OCI-M2 (cell line): ENCODE measurements around the gene CRYGC.
"Not testable (repeated sequence)": the region's sequence is repeated elsewhere in the genome, so short reads cannot be mapped to it uniquely, and the experiment has no call there.

Source experiments
- DNase-seq: peaks from one replicate; lab custom pipeline; 2025; ENCODE audit not compliant: unreplicated experiment; lab: John Stamatoyannopoulos, UW

CRYGC gene

DNA sequence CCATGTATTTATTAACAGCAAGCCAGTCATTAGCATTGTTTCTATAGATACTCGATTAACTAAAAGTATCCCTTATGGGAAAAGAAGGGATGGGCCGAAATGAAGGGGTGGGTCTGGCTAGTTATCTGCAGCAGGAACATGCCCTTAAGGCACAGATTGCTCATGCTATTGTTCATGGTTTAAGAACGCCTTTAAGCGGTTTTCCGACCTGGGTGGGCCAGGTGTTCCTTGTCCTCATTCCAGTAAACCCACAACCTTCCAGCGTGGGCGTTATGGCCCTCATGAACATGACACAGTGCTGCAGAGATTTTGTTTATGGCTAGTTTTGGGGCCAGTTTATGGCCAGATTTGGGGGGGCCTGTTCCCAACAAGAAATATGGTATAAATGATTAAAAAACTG, 8.7 kb upstream of the CRYGC start:
- not testable (repeated sequence) for DNase-seq

DNA sequence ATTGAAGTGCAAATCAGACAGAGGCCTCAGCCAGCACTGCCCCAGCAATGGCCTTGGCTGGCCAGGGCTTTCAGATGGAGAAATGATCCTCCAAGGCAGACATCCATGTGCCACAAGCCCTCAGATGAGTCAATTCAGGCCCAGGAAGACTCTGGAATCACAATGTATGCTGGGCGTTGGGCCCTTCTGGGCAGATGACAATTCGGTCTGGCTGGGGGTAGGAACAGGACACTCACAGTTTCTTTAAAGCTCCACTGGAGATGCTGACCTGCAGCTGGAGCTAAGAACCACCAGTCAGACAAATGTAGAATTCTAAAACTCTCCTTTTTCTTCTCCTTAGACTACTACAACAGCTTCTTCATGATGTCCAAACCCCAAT, 7.1 kb upstream of the CRYGC start:
- DNase-seq: no peak

DNA sequence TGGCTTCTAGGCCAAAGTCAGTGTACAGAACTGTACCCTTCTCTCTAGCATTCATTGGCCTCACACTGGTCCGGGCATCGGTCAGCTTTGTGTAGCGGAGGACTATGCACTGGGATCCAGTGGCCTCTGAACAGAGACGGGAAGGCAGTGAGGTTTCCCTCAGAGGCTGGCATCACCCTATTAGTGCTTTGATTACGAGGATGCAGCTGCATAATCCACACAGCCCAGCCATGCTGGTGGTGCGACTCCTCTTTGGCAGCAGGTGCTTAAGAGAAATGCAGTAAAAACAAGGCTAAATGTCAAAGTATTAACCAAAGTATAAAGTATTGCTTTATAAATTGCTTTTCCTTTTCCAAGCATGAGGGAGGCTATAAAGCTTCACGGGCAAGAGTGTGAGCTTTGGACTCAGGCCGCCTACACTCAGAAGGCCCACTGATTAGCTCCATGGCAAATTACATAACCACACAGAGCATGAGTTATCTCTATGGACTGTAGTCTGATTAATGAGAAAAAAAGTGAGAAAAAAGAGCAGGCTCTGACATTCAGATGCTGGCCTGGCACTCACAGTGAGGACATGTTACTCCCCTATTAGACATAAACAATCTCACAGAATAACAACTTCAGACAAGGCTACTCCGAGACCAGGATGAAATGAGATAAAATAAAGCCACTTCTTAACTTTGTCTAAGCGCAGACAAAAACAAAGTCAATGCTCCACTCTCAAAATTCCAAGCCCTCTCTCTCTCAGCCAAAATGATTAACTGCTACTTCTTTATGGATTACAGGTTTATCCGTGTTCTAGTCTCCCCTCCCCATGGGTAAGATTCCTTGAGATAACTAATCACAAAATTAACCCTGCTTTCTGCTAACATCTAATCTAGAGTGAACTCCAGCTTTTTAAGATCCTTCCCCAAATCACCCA, 6.4 kb upstream of the CRYGC start:
- no peak for DNase-seq

DNA sequence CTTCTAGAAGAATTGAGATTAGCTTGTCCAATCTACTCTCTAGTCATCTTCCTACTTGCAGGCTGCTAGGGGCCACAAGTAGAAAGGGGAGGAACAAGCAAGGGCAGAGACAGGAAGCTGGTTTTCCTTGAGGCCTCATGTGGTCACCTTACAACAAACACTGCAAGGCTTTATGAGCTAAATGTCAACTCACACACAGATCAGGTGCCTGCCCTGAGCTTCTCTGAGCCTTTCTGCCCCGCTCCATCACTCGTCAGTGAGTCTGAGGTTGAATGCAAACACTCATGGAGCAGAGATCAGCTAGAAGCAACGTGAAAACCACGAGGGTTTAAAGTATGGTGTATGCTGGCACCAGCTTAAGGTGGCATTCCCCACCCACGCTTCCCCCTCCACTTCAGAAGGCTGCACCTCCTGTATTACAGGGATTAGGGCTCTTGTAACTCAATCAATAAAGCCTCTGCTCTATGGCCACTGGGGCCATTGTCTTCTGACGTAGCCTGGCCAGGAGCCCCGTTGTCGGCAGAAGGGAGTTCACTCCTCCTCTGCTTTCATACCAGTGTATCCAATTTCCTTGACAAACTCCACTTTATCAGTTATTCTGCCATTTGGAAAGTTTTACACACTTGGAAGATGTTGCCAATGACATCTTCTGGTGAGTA, 5.4 kb upstream of the CRYGC start:
- no peak for DNase-seq

DNA sequence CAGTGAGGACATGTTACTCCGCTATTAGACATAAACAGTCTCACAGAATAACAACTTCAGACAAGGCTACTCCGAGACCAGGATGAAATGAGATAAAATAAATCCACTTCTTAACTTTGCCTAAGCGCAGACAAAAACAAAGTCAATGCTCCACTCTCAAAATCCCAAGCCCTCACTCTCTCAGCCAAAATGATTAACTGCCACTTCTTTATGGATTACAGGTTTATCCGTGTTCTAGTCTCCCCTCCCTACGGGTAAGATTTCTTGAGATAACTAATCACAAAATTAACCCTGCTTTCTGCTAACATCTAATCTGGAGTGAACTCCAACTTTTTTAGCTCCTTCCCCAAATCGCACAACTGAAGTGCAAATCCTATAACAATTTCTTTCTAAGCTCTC, 1.1 kb upstream of the CRYGC start:
- DNase-seq: no peak

DNA sequence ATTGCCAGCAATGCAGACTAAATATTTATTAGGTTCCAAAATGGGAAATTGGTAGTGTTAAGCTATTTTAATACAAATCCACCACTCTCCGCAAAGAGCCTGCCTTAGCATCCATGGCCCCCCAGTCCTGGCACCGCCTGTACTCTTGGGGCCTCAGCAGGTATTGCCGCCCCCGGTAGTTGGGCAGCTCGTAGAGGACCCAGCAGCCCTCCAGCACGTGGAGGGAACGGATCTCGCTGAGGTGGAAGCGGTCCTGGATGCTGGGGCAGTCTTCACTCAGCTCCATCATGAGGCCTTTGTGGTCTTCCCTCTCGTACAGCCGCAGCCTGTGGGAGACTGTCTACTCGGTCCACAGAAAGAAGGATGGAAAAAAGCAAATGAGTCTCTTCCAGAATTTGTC, 1.5 kb downstream of the CRYGC start:
- no peak for DNase-seq

DNA sequence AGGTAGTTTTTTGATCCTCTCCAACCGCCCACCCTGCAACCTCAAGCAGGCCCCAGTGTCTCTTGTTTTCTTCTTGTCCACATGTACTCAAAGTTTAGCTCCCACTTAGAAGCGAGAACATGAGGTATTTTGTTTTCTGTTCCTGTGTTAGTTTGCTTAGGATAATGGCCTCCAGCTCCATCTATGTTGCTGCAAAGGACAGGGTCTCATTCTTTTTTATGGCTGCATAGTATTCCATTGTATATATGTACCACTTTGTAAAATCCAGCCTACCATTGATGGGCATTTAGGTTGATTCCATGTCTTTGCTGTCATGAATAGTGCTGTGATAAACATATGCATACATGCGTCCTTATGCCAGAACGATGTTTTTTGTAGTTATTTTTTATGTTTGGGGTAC, 2.5 kb downstream of the CRYGC start:
- DNase-seq: no peak

DNA sequence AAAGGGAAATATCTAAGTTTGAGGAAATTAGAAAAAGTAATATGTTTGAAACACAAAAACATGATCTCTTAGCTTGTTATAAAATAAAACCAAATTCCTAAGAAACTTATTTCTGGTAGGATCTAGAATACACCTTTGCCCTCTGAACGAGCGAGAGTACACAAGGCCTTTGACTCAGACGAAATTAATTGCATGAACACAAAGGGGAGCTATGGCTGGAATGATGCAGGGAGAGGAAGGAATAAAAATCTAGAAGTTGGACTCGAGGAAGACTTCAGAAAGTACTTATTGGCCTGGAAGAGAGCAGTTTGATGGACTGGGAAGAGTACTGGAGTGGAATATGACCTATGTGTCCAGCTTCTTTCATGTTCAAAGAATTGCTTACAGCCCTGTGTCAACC, 4.4 kb downstream of the CRYGC start:
- DNase-seq: no peak

DNA sequence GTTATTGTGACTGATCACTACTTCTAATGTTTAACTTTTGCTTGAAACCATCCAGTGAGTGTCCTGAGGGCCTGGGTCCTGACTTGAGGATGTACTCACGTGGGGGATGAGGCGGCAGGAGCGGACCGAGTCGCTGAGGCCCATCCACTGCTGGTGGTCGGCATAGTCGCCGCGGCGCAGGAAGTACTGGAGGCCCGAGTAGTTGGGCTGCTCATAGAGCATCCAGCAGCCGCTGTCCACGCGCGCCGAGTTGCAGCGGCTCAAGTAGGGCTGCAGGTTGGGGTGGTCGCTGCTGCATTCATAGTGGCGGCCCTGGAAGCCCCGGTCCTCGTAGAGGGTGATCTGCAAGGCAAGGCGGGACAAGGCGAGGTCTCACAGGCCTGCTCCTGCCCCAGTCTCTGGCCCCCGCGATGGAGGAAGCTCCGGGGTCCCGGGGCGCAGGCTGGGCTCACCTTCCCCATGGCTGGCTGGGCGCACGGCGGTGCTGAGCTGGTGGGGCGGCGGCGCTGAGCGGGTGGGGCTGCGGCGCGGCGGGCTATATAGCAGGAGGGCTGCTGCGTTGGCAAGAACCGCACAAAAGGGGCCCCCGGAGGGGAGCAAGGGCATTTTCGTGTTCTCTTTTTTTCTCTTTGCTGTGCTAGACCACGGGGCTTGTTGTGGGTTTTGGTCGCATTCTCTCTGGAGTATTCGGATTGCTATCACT, 5.5 kb downstream of the CRYGC start, which contains the start of gene CRYGD:
Gene CRYGD, minus strand, starts transcription at position 512 of the 703 bp plus-strand sequence. Its CDS starts 51 bp downstream, at position 461.
- DNase-seq: not testable (repeated sequence)

DNA sequence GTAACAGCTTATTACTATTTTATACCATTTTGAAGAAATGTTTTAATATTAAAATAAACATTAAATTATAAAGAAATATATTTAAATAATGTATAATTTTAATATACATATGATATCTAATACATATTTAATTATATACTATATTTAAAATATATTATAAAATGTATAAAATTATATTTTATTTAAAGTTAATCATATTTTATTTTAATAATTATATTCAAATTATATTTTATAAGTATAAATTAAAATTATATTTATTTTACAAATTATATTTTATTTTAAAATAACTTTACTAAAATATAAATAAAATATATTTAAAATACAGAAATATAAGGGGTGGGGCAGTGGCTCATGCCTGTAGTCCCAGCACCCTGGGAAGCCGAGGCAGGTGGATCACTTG, 7.4 kb downstream of the CRYGC start:
- no peak for DNase-seq

DNA sequence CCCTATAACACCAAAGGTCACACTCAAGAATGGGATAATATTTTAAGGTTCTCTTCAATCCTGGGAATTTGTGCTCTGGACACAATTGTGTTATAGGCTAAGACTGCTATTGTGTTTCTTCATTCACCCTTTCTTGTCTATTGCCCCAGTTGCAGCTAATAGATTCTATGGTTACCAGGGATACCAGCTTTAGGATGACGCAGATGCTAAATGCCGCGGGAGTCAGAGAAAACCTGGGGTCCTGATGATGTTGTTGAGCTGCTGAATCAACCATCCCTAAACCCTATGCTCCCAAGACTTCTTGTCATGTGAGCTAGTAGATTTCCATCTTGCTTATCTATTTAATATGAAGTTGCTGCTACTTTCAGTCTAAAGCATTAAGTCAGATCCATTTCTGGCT, 10.7 kb downstream of the CRYGC start:
- DNase-seq: no peak

DNA sequence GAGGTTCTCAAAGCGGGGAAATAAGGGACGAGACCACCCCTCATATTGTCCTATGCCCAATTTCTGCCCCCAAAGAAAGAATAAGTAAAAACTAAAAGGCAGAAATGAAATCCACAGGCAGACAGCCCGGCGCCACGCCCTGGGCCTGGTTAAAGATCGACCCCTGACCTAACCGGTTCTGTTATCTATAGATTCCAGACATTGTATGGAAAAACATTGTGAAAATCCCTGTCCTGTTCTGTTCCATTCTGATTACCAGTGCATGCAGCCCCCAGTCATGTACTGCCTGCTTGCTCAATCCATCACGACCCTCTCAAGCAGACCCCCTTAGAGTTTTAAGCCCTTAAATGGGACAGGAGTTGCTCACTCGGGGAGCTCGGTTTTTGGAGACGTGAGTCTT, 12.2 kb downstream of the CRYGC start:
- DNase-seq: not testable (repeated sequence)

DNA sequence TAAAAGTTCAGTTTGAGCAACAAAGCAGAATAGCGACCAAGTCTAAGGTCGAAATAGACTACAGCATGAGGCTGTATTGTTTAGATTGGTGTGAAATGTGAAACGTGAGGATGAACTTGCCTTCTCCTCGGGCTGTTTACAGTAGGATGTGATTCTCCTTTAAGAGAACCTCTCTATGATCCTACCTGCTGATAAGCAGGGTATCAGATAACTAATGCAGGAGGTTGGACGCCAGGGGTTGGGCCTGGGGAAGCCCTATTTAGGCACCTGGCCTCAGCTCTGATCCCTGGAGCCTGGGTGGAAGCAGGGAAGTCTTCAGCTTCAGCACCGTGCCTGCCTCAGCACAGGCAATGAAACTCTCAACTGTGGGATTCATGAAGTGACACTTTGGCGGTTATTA, 16.7 kb downstream of the CRYGC start:
- no peak for DNase-seq

DNA sequence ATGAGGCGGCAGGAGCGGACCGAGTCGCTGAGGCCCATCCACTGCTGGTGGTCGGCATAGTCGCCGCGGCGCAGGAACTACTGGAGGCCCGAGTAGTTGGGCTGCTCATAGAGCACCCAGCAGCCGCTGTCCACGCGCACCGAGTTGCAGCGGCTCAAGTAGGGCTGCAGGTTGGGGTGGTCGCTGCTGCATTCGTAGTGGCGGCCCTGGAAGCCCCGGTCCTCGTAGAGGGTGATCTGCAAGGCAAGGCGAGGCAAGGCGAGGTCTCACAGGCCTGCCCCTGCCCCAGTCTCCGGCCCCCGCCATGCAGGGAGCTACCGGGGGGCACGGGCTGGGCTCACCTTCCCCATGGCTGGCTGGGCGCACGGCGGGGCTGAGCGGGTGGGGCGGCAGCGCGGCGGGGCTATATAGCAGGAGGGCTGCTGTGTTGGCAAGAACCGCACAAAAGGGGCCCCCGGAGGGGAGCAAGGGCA, 17.3 kb downstream of the CRYGC start:
- not testable (repeated sequence) for DNase-seq

DNA sequence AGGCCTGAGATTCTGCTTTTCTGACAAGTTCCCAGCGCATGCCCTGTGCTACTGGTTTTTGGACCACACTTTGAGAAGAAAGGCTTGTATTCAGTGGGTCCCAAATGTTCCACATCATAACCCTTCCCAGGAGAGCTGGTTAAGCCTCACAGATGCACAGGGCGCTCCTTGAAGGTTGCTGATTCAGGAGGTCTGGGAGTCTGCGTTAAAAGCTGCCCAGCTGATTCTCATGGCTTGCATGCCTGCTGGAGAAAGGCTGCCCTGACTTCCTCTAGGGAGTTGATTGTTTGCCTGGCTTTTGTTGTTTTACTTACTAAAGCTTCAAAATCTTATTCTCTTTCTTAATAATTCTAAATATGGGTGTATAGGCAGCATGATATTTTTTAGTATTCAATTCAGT, 26.0 kb downstream of the CRYGC start:
- no peak for DNase-seq

DNA sequence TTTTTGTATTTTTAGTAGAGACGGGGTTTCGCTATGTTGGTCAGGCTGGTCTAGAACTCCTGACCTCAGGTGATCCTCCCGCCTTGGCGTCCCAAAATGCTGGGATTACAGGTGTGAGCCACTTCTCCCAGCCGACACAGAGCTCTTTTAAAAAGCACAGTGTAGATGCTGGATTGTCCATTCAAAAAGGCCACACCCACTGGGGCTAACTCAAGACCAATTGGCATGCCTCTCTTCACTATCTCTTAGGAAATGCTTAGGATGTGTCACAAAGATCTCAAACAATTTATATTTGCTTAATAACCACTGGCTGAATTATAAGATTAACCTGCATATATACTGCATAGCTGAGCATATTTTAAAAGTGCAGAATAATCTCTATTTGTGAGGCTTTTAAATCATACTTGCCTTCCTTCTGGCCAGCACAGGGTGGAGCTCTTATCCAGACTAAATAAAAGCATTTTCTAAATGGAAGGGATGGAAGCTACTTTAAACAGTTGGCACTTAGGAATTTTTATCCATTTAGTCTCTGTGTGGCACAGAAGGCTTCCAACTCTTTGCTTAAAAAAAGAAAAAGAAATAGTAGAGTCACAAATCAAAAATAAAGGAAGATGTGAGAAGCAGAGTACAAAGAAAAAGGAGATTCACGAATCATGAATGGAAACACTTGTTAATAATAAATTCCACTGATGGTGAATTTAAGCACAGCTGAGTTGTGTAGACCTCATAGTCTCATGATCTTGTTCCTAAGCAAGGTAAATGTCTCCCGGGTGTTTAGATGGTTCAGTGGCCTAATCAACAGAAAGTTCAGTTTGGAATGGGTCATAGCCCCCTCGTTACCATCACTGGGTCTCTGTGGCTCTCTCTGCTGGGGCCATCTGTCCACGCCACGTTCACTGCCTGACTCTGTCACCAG, 27.7 kb downstream of the CRYGC start:
- no peak for DNase-seq

DNA sequence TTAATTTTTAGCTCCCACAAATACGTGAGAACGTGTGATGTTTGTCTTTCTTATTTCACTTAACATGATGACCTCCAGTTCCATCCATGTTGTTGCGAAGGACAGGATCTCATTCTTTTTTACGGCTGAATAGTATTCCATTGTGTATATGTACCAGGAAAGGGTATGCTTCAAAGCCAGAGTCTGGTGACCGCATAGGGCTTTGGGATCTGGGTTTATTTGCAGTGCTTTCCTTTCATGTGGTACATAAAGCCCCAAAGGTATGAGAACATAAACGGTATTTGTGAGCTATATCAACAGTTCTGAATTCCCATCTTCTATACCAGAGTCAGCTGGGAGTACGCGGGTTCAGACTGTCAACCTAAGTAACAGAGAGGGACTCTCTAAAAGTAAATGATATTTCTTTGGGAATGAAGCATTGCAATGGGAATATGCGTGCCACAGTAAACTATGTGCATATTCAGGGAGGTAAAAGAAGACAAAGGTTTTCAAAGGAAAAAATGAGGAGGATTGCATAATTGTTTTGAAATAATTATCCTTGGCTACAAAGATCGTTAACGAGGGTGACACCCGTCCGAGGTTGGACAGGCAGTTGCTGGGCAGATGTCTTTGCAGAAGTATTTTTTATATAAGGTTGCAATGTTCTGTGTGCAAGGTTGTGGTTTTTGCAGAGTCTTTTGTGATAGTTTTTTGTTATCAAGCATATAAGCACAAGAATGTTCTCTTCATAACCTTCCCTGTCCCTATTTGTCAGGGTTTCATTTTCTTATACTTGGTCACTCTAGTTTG, 29.8 kb downstream of the CRYGC start:
- no peak for DNase-seq

DNA sequence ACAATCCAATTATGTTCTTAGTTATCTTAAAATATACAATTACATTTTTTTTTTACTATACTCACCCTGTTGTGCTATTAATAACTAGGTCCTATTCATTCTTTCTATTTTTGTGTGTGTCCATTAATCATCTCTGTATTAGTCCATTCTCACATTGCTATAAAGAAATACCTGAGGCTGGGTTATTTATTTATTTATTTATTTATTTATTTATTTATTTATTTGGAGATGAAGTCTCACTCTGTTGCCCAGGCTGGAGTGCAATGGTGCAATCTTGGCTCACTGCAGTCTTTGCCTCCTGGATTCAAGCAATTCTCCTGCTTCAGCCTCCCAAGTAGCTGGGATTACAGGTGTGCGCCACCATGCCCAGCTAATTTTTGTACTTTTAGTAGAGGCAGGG, 30.9 kb downstream of the CRYGC start:
- DNase-seq: not testable (repeated sequence)

DNA sequence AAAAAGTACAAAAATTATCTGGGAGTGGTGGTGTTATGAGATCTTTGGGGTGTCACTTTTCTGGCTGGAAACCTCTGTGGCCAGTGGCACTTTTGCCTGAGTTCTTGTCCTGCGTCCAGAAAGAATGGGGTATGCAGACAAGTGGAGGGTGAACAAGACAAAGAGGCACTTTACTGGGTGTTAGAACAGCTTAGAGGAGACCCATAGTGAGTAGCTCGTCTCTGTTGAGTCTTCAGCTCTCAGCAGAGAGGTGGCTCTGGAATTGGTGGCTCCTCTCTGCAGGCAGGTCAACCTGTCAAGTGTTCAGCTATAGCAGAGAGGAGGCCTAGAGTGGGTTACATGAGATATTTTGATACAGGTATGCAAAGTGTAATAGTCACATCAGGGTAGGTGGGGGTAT, 31.4 kb downstream of the CRYGC start:
- no peak for DNase-seq

DNA sequence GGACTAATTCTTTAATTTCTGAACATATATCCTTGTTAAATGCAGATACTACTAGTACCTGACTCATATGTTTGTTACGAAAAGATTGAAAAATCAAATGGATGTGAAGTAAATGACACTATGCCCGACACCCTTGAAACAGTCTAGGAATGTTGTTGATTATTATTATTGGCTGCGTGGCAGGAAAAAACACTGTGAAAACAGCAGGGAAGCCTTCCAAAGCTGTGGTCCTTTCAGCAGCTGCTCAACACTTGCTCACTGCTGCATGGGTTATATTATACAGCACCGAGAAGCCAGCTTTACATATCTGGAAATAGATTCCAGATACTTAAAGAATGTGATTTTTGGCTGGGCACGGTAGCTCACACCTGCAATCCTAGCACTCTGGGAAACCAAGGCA, 31.8 kb downstream of the CRYGC start:
- no peak for DNase-seq
